ENCODE results near the gene EIF4EBP3.
"Not testable (repeated sequence)": the region's sequence is repeated elsewhere in the genome, so short reads cannot be mapped to it uniquely, and the experiment has no call there.

The EIF4EBP3 gene

GRCh38 chr5:140579188-140579747 is 31.8 kb downstream of the EIF4EBP3 start:
- DNase-seq (ENCODE audit: low read depth) = not testable (repeated sequence)

- DNase-seq (ENCODE audit: low read depth) = no peak
Observed at GRCh38 chr5:140587495-140587894, 40.0 kb downstream of the EIF4EBP3 start.

- no peak for DNase-seq (ENCODE audit: low read depth)
Observed at GRCh38 chr5:140588311-140589070, 41.0 kb downstream of the EIF4EBP3 start.

GRCh38 chr5:140590861-140591260 is 43.4 kb downstream of the EIF4EBP3 start:
- no peak for DNase-seq (ENCODE audit: low read depth)

- no peak for DNase-seq (ENCODE audit: low read depth)
Observed at GRCh38 chr5:140591747-140592372, 44.4 kb downstream of the EIF4EBP3 start.

- DNase-seq (ENCODE audit: low read depth) = not testable (repeated sequence)
Observed at GRCh38 chr5:140593070-140593469, 45.6 kb downstream of the EIF4EBP3 start.

GRCh38 chr5:140594169-140594568 is 46.7 kb downstream of the EIF4EBP3 start:
- no peak for DNase-seq (ENCODE audit: low read depth)

GRCh38 chr5:140595538-140596300 is 48.3 kb downstream of the EIF4EBP3 start:
- no peak for DNase-seq (ENCODE audit: low read depth)

- no peak for DNase-seq (ENCODE audit: low read depth)
Observed at GRCh38 chr5:140596321-140596741, 48.9 kb downstream of the EIF4EBP3 start.

- no peak for DNase-seq (ENCODE audit: low read depth)
Observed at GRCh38 chr5:140598836-140599235, 51.4 kb downstream of the EIF4EBP3 start.

All from activated T-cell treated with anti-CD3 and anti-CD28 coated beads for 48 hours (primary cell).